GM21576 (cell line): ENCODE results near the gene CCDC12.

Experiments used
- ATAC-seq: cut with Tn5 transposase; IDR thresholded peaks from one replicate; pipeline ENCODE4 v1.9.1; 2021; ENCODE audit warnings: mild to moderate bottlenecking, moderate library complexity; ENCODE audit not compliant: unreplicated experiment

CCDC12 gene

GRCh38 chr3:46880884-46881595, 95.5 kb downstream of the CCDC12 start:
- no peak for ATAC-seq

- ATAC-seq = no peak
Measured at GRCh38 chr3:46878781-46879436, 97.6 kb downstream of the CCDC12 start.

- no peak for ATAC-seq
Measured at GRCh38 chr3:46877406-46878125, 99.0 kb downstream of the CCDC12 start, which contains the start of gene PTH1R. PTH1R (plus strand) TSS chr3:46877721; CDS start chr3:46883560, 5,839 bp downstream.

- ATAC-seq = no peak
Measured at GRCh38 chr3:46876313-46877300, 99.9 kb downstream of the CCDC12 start.

GRCh38 chr3:46875560-46875959, 101.0 kb downstream of the CCDC12 start:
- ATAC-seq = no peak

- no peak for ATAC-seq
Measured at GRCh38 chr3:46874430-46874829, 102.1 kb downstream of the CCDC12 start.

GRCh38 chr3:46873521-46873920, 103.0 kb downstream of the CCDC12 start:
- no peak for ATAC-seq
